H1 (cell line): ENCODE results near the gene TBC1D23.

ENCODE experiments used
- GTF2F1 ChIP-seq: IDR thresholded peaks from 2 replicates; pipeline ENCODE4 v1.6.1; 2012; ENCODE audit warnings: low read depth, low read length, improper control_type of control experiment, borderline replicate concordance
- SAP30 ChIP-seq: fragments of 300-600 bp; sonication (generic); IDR thresholded peaks from 2 replicates; pipeline ENCODE4 v1.7.1; 2012; ENCODE audit warnings: low read length, moderate library complexity, mild to moderate bottlenecking, inconsistent platforms; ENCODE audit not compliant: insufficient read depth, insufficient replicate concordance

DNA sequence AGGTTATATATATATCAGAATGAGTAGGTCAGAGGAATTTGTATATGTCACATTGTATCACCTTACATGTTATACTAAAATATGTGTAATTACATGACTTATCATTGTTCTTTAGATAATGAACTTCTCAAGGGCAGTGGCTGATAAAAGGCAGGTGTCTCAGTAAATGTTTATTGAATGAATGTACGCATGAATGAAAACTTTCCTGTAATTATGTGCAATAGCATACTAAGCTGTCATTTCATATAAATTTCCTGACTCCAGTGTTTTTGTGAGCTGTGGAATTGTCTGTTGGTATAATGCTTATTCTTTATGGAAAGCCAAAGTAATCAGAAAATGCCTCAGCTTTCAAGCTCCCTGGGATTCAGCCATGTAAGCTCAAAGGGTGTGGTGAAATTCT, 4.2 kb downstream of the TBC1D23 start:
- no peak for TF ChIP-seq GTF2F1
- TF ChIP-seq SAP30 = no peak
